Ammon's horn (tissue), 1 donor: ENCODE results near the gene IL17RD.

Source experiments
- DNase-seq: peaks from one replicate; pipeline ENCODE4 v3.0.0-alpha.2; 2016; ENCODE audit warnings: low spot score

IL17RD gene

DNA sequence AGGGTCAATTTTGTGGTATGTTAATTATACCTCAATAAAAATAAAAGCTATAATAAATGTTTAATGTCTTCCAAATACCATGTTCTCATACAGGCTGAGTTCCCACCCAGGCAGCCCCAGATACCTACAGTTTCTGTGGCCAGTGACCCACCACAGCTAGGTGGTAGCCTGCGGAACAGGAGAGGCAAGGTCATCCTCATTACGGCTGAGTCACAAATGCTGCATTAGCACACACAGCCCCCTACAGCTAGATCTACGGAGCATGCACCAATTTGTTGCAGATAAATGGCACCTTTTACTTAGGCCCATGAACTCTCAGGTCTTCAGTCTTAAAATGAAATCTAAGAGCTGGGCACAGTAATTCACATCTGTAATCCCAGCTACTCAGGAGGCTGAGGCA lies 99.6 kb downstream of the IL17RD start:
- DNase-seq = no peak

DNA sequence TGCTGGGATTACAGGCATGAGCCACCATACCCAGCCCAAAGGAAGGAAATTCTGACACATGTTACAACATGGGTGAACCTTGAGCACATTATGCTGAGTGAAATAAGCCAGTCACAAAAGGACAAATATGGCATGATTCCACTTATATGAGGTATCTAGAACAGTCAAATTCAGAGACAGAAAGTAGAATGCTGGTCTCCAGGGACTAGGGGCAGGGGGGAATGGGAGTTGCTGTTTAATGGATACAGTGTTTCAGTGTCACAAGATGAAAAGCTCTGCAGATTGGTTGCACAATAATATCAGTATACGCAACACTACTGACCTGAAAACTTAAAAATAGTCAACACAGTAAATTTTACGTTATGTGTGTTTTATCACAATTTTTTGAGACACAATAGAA lies 100.6 kb downstream of the IL17RD start:
- no peak for DNase-seq

DNA sequence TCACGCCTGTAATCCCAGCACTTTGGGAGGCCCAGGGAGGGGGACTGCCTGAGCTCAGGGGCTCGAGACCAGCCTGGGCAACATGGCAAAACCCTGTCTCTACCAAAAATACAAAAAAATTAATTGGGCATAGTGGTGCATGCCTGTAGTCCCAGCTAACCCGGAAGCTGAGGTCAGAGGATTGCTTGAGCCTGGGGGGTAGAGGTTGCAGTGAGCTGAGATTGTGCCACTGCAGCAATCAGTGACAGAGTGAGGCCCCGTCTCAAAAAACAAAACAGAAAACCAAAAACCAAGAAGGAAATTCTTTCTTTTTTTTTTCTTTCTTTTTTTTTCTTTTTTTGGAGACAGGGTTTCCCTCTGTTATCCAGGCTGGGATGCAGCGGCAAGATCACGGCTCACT lies 101.2 kb downstream of the IL17RD start:
- DNase-seq = no peak

DNA sequence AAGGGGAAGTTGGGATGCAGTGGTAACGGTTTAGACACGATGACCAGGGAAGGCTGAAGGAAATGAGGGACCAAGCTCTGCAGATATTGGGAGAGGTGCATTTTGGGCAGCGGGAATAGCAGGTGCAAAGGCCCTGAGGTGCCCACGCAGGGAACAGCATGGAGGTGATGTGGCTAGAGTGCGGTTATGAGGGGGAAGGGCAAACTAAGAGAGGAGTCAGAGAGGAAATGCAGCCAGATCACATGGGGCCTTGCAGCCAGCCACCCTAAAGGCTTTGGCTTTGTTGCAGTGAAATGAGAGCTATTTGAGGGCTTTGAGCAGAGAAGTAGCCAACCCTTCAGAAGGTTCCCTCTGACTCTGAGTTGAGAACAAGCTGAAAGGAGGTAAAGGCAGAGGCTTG lies 102.1 kb downstream of the IL17RD start:
- DNase-seq = no peak

DNA sequence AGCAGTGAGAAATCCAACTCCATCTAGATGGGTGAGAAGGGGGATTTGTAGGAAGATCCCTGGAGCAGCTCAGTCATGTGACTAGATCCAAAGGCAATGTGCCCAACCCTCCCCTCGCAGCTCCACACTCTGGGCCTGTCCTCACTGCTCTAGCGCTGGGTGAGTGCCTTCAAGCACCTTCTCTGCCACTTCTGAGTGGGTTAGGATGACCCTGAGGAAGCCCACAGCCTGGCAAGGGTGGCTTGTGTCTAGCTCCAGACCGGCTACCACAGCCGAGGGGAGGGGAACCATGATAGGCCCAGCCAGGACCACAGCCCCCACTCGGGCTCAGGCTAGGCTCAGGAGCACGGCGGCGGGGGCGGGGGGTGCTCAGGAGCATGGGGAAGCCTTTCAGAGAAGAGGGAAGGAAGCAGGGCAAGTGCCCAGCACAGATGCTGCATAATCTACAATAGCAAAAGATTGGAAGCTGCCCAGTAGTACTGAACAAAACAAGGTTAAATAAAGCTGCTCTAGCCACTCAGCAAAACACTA lies 103.0 kb downstream of the IL17RD start:
- DNase-seq = peak; percentile 48

DNA sequence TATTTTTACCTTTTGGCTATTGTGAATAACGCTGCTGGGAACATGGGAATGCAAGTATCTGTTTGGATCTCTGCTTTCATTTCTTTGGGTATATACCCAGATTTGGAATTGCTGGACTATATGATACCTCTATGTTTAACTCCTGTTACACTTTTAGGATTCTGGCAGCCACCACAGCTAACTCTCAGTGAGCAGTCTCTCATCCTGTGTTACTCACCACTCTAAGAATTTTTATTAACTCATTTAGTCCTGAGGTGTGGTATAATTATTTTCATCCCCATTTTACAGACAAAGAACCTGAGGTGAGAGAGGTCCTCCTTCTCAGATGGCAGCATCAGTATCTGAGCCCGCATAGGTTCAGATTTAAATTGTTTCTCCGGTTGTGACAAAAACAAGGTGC lies 103.6 kb downstream of the IL17RD start:
- DNase-seq = no peak

DNA sequence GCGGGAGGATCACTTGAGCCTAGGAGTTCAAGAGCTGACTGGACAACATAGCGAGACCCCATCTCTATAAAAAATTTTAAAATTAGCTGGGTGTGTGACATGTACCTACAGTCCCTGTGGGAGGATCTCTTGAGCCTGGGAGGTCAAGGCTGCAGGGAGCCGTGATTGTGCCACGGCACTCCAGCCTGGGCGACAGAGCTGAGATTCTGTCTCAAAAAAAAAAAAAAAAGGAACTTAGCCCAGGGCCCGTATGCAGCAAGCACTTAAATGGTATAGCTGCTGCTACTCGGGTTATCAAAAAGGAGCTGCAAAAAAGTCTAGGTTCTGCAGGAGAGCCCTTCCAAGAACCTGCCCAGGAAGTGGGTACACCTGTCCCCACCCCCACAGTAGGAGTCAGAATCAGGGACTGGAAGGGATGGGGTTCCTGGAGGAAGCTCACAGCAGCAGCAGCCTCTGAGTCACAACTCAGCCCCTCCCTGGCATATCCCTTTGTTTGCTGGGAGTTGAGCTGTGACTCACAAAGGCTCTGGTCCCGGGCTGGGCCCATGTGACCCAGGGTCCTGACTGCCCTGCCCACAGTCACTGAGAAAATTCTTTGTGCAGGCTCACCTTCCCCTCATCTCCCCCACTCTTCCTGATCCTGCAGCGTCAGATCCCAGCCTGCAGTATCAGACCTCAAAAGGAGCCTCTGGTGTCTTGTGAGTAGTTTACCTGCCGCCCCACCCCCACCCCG lies 104.9 kb downstream of the IL17RD start, which contains the start of gene SPATA12:
Gene SPATA12, plus strand, starts transcription at position 576 of the 733 bp plus-strand sequence. CDS start 13,031 bp downstream, outside the sequence.
- peak; percentile 81 for DNase-seq

DNA sequence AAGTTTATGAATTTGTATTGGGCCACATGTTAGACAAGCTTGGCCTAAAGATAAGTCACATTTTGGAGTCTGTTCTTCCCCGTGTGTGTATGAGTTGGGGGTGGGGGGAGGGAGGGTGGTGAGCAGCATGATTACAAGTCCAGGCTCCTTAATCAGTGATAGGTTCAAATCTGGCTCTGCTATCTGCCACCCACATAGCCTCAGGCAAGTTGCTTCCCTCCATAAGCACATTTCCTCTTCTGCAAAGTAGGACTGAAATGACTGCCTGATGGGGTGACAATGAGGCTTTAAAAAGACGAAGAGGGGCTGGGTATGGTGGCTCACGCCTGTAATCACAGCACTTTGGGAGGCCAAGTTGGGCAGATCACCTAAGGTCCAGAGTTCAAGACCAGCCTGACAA lies 105.7 kb downstream of the IL17RD start:
- no peak for DNase-seq

DNA sequence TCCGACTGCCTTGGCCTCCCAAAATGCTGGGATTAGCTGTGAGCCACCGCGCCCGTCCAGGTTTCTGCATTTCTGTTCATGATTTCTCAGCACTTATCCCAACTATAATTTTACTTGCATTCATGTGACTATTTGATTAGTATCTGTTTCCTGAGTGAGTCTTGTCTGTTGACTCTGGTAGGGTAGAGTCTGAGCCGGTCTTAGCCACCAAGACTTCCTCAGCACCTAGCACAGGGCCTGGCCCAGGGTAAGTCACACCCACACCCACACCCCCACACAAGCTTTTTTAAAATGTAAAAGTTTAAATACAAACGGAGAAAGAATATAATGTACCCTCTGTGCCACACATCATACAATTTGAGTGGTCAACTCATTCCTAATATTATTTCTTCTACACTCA lies 107.8 kb downstream of the IL17RD start:
- no peak for DNase-seq

DNA sequence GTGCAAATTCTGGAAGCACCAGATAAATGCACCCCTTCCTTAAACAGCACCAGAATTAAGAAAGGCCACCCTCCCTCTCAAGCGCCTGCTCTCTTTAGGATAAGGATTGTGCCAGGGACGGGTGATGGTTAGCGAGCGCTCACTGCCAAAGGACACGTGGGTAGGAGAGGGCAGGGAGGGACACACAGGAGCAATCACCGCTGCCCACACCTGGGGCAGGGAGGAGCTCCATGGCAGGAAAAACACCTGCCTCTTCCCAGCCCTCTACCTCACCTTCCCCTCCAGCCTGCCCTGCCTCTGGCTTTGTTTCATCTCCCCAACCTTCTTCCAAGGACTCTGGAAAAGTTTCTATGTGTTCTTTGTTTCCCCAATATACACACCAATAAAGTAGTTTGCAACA lies 112.0 kb downstream of the IL17RD start:
- no peak for DNase-seq

DNA sequence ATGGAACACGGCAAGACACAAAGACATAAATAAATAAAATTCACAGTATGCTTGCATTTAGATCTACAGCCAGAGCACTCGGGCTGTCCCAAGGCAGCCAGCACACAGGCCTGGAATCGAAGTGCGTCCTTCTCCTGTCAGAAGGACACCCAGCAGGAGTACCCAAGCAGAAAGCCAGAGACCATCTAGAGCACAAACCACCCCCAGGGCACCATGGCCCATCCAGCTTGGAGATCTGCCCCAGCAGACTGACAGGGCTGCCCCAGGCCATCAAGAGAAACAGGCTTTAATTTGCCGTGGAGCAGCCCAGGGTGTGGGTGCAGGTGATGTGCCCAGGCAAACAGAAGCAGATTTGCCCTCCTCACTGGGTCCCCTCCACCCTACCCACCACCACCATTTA lies 112.5 kb downstream of the IL17RD start:
- no peak for DNase-seq

DNA sequence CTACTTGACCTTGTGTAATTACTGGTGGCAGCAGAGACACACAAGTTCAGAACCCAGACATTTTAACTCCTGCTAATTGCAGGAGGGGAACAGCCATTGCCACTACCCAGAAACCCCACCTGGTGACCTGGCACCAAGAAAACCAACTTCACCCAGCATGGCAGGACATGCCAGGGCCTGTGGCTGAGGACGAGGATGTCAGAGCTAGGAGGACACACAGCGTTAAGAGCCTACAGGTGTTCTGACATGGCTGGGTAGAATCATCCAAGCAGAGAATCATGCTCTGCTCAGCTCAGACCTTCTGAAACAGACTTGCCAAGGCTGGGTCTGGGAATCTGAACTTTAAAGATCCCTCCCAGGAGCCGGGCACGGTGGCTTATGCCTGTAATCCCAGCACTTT lies 116.4 kb downstream of the IL17RD start:
- DNase-seq = no peak

DNA sequence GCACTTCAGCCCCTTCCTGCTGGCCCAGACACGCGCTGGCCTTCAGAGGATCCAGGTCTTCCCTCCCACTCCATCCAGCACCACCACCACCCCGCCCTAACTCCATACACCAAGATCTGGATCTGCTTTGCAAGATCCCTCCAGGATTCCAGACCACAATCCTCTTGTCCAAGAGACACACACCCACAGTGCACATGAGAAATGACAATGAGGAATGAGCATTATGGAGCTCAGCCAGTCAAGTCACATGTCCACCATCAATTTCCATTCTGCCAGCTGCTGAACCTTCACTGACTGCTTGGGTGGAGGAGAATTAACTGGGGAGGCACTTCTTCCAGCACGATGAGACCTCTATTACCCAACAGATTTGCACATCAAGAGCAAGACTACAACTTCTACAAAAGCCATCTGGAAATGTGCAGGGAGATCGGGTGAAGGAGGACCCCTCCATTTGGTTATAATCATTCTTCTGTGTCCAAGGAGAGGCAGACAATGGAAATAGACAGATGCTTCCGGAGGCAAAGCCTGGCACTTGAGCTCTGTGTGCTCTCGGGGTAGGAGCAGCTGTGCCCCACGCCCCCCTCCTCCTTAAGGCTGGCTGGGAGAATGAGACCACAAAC lies 117.0 kb downstream of the IL17RD start:
- peak; percentile 69 for DNase-seq

DNA sequence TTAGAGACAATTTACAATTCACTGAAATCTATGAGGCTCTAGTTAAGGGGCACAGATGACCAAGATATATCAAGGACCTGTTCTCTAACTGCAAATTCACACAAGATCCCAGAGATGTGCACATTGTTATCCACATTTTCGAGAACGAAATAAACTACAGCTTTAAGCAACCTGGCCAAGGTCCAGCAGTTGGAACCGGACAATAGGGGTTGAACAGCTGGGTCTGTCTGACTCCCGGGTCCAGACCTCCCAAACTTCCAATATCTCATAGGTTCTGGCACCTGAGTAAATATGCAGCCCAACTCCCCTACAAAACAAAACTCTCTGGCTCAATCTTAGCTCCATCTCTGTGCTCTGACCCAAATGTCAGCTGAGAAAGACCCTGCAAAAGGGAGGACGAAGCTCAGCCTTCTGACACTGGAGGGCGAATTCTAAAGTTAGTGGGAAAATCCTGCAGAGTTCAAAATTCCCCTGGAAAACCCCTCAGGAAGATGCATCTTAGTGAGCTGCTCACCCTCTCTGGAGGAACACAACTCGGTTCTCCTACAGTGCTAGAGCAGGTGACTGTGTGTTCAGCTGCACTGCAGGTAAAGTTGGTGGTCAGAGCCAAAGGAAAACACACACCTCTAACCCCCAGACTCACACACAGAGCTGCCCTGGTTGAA lies 118.9 kb downstream of the IL17RD start:
- DNase-seq = no peak

DNA sequence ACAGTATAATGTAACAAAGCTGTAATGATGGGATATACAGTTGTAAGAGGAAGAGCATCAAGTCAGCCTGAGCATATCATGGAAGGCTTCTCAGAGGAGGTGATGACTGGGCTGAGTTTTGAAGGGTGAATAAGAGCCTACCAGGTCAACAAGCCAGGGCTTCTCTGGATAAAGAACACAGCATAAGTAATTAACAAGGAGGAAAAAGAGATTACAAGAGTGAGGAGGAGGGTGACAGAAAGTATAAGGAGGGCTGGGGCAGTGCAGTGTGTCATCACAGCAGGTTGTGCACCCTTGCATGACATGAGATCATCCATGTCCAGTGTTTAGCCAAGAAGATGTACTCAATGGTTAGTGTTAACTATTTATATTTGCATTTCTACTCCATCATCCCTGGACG lies 121.6 kb downstream of the IL17RD start:
- no peak for DNase-seq

DNA sequence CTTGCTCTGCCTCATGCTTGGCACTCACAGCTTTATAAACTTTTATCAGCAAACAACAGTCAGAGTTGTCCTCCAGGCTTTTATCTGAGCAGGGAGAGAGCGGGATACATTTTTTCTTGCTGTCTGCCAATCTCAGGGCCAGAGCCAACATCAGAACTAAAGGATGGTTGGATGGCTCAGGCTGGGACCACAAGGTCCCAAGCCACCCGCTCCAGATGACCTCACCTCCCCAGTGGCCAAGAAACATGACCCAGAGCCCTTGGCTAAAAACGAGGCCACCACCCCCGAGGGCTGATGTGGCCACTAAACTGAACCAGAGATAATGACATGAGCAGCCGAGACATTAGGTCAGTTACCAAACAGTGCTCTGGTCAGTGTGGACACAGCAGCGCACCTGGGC lies 123.5 kb downstream of the IL17RD start:
- no peak for DNase-seq
